Right atrium auricular region (tissue), 2 donors: ENCODE measurements around the gene GAB2. TPM values are rescaled to one million over a fixed set of nuclear protein-coding genes. Genes with fewer than 3 reads are reported as not detected.

Experiments
- DNase-seq: peaks from one replicate; pipeline ENCODE4 v3.0.0-alpha.2; 2019; ENCODE audit warnings: low spot score
- H3K27ac ChIP-seq, 2 donors: fragments of 200-600 bp; sonication (generic); 1 replicate in 1 of 2; 2 replicates in 1 of 2; pipeline ENCODE4 v1.5.1; 2016 to 2019
- H3K27me3 ChIP-seq, 2 donors: fragments of 200-600 bp; sonication (generic); one replicate each; pipeline versions ENCODE4 v1.5.1 to v1.6.0; 2017 to 2019
- H3K36me3 ChIP-seq: fragments of 200-600 bp; sonication (generic); one replicate; pipeline ENCODE4 v1.5.1; 2016
- H3K4me1 ChIP-seq, 2 donors: fragments of 200-600 bp; sonication (generic); one replicate each; pipeline versions ENCODE4 v1.5.1 to v1.6.0; 2017 to 2019
- H3K4me3 ChIP-seq, 2 donors: fragments of 200-600 bp; sonication (generic); 1 replicate in 1 of 2; 2 replicates in 1 of 2; pipeline ENCODE4 v1.5.1; 2017 to 2019; ENCODE audit warnings: mild to moderate bottlenecking in 1 of 2, moderate library complexity in 1 of 2
- H3K9me3 ChIP-seq, 2 donors: fragments of 200-600 bp; sonication (generic); one replicate each; pipeline ENCODE4 v1.5.1; 2019
- CTCF ChIP-seq, 2 donors: fragments of 200-600 bp; sonication (generic); IDR thresholded peaks; one replicate each; pipeline ENCODE4 v1.5.1; 2019; ENCODE audit warnings: antibody characterized with exemption in 2 of 2
- total RNA-seq, 2 donors: library from RNA; depleted of rRNA; stranded (reverse); fragments of >200 nt; gene quantifications; one replicate each; pipeline ENCODE4 v1.1.0, GENCODE V29; 2016

GAB2 gene
- total RNA-seq, 2 donors from 2014 or later = 22.0 to 33.7 TPM

GRCh38 chr11:78202733-78203167 is 214.9 kb downstream of the GAB2 start:
- Histone ChIP-seq H3K4me1 (peaks cover 0 to 11% of the 10 kb centered on the region in 2 donors), H3K27me3 (no peaks in the 10 kb centered on the region), H3K36me3 (peaks cover 41% of the 10 kb centered on the region), H3K4me3 (no peak overlapping the region), H3K9me3 (no peaks in the 10 kb centered on the region), H3K27ac (no peak overlapping the region)
- no peak for TF ChIP-seq CTCF (IDR thresholded peaks at IDR 0.05)
- no peak for DNase-seq

GRCh38 chr11:78201096-78201818 is 216.4 kb downstream of the GAB2 start:
- DNase-seq = no peak
- no peak for TF ChIP-seq CTCF (IDR thresholded peaks at IDR 0.05)
- peak overlapping the region in 1 of 2 donors; percentile 50 for H3K27ac ChIP-seq
- no peaks in the 10 kb centered on the region for H3K27me3 ChIP-seq
- H3K4me1 ChIP-seq = peaks cover 0 to 6% of the 10 kb centered on the region in 2 donors
- no peaks in the 10 kb centered on the region for H3K9me3 ChIP-seq
- H3K4me3 ChIP-seq = no peak overlapping the region
- H3K36me3 ChIP-seq = peaks cover 36% of the 10 kb centered on the region

- Histone ChIP-seq H3K9me3 (no peaks in the 10 kb centered on the region), H3K4me1 (peaks cover 0 to 12% of the 10 kb centered on the region in 2 donors), H3K27me3 (no peaks in the 10 kb centered on the region), H3K4me3 (no peak overlapping the region), H3K27ac (peak overlapping the region in 1 of 2 donors; percentile 50), H3K36me3 (peaks cover 32% of the 10 kb centered on the region)
- no peak for DNase-seq
- TF ChIP-seq CTCF (IDR thresholded peaks at IDR 0.05) = no peak
Observed at GRCh38 chr11:78200553-78200952, 217.1 kb downstream of the GAB2 start.

- no peak for DNase-seq
- no peak overlapping the region for H3K27ac ChIP-seq
- H3K27me3 ChIP-seq = no peaks in the 10 kb centered on the region
- no peaks in the 10 kb centered on the region for H3K9me3 ChIP-seq
- peaks cover 0 to 12% of the 10 kb centered on the region in 2 donors for H3K4me1 ChIP-seq
- no peak overlapping the region for H3K4me3 ChIP-seq
- TF ChIP-seq CTCF (IDR thresholded peaks at IDR 0.05) = no peak
- H3K36me3 ChIP-seq = peaks cover 29% of the 10 kb centered on the region
Observed at GRCh38 chr11:78200061-78200460, 217.6 kb downstream of the GAB2 start.

- Histone ChIP-seq H3K36me3 (peaks cover 29% of the 10 kb centered on the region), H3K27ac (no peak overlapping the region), H3K9me3 (no peaks in the 10 kb centered on the region), H3K27me3 (no peaks in the 10 kb centered on the region), H3K4me3 (no peak overlapping the region), H3K4me1 (peaks cover 0 to 12% of the 10 kb centered on the region in 2 donors)
- no peak for TF ChIP-seq CTCF (IDR thresholded peaks at IDR 0.05)
- DNase-seq = no peak
Observed at GRCh38 chr11:78199653-78200015, 218.0 kb downstream of the GAB2 start.
